ENCODE results near the gene CGB5. TPM values are rescaled to one million over a fixed set of nuclear protein-coding genes. Genes with fewer than 3 reads are reported as not detected.

Gene CGB5
- total RNA-seq, 2 donors from 2014 or later: 0.44 TPM; not detected in 1

DNA sequence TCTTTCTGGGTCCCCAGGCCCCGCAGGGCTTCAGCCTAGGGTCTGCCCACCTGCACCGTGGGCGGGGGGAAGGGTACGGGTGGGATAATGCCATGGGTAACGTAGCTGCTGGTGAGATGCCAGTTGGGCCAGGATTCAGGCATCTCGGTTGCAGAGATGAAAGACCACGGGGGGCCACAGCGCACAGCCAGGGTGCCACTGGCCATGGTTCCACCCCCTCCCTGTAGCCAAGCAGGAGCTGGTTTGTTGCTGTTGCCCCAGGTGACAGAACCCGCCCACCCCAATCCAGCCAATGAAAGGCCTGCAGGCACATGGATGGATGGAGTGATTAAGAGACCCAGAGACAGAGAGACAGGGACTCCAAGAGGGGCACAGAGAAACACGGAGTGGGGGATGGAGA is 14.9 kb downstream of the CGB5 start:
- Histone ChIP-seq H3K9ac (ENCODE audit: extremely low read depth, low read length, poor library complexity, severe bottlenecking) (no peak overlapping the region), H3K4me3 (ENCODE audit: low read length) (no peak overlapping the region), H3K4me1 (ENCODE audit: control insufficient read depth, insufficient read depth, low read length) (no peaks in the 10 kb centered on the region), H3K27ac (ENCODE audit: low read depth, low read length) (no peak overlapping the region), H3K9me3 (ENCODE audit: control insufficient read depth, low read length) (no peaks in the 10 kb centered on the region), H3K36me3 (ENCODE audit: control insufficient read depth, insufficient read depth, low read length) (no peaks in the 10 kb centered on the region), H3K27me3 (ENCODE audit: control insufficient read depth, insufficient read depth, low read length, poor library complexity, severe bottlenecking) (peaks cover 48% of the 10 kb centered on the region)
- Mint-ChIP-seq H3K27me3 (ENCODE audit: insufficient read depth) (peaks cover 86% of the 10 kb centered on the region), H3K4me1 (peaks cover 6% of the 10 kb centered on the region), H3K36me3 (ENCODE audit: low read depth) (no peaks in the 10 kb centered on the region), H3K27ac (no peak overlapping the region), H3K9me3 (no peaks in the 10 kb centered on the region), H3K4me3 (no peak overlapping the region)
- 84 to 88% methylated on average over 5 to 10 of the region's 10 CpGs for WGBS, 2 experiments (ENCODE audit: insufficient coverage in 1 of 2, insufficient read length in 1 of 2)
- TF ChIP-seq, protein P1, sequence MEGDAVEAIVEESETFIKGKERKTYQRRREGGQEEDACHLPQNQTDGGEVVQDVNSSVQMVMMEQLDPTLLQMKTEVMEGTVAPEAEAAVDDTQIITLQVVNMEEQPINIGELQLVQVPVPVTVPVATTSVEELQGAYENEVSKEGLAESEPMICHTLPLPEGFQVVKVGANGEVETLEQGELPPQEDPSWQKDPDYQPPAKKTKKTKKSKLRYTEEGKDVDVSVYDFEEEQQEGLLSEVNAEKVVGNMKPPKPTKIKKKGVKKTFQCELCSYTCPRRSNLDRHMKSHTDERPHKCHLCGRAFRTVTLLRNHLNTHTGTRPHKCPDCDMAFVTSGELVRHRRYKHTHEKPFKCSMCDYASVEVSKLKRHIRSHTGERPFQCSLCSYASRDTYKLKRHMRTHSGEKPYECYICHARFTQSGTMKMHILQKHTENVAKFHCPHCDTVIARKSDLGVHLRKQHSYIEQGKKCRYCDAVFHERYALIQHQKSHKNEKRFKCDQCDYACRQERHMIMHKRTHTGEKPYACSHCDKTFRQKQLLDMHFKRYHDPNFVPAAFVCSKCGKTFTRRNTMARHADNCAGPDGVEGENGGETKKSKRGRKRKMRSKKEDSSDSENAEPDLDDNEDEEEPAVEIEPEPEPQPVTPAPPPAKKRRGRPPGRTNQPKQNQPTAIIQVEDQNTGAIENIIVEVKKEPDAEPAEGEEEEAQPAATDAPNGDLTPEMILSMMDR (conservative IDR thresholded peaks at IDR 0.05): no peak
- DNase-seq: peak; percentile 83

DNA sequence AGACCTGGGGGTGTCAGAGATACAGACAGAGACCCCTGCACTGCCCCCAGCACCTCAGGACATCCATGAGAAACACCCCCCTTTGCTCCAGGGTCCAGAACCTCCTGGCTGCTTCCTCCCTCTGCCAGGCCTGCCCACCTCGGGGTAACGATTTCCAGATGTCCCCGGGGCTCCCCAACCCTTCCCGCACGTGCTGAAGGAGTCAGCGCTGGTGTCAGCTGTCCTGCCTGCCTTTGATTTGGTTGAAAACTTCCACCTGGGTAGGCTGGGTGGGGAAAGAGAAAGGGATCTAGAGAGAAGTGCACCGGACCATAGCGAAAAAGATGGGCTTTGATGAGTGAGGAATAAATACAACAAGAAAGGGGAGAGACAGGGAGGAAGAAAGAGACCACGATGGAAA is 15.4 kb downstream of the CGB5 start:
- no peak overlapping the region for H3K27ac ChIP-seq (ENCODE audit: low read depth, low read length)
- H3K27me3 Mint-ChIP-seq (ENCODE audit: insufficient read depth): peaks cover 84% of the 10 kb centered on the region
- no peak overlapping the region for H3K4me3 Mint-ChIP-seq
- peaks cover 6% of the 10 kb centered on the region for H3K4me1 Mint-ChIP-seq
- 86 to 90% methylated on average over 4 to 9 of the region's 9 CpGs for WGBS, 2 experiments (ENCODE audit: insufficient coverage in 1 of 2, insufficient read length in 1 of 2)
- H3K27me3 ChIP-seq (ENCODE audit: control insufficient read depth, insufficient read depth, low read length, poor library complexity, severe bottlenecking): peaks cover 48% of the 10 kb centered on the region
- DNase-seq: no peak
- H3K9me3 ChIP-seq (ENCODE audit: control insufficient read depth, low read length): no peaks in the 10 kb centered on the region
- TF ChIP-seq, protein P1 (conservative IDR thresholded peaks at IDR 0.05): no peak
- H3K9me3 Mint-ChIP-seq: no peaks in the 10 kb centered on the region
- no peaks in the 10 kb centered on the region for H3K36me3 ChIP-seq (ENCODE audit: control insufficient read depth, insufficient read depth, low read length)
- H3K9ac ChIP-seq (ENCODE audit: extremely low read depth, low read length, poor library complexity, severe bottlenecking): no peak overlapping the region
- no peak overlapping the region for H3K4me3 ChIP-seq (ENCODE audit: low read length)
- H3K27ac Mint-ChIP-seq: no peak overlapping the region
- no peaks in the 10 kb centered on the region for H3K36me3 Mint-ChIP-seq (ENCODE audit: low read depth)
- H3K4me1 ChIP-seq (ENCODE audit: control insufficient read depth, insufficient read depth, low read length): no peaks in the 10 kb centered on the region

DNA sequence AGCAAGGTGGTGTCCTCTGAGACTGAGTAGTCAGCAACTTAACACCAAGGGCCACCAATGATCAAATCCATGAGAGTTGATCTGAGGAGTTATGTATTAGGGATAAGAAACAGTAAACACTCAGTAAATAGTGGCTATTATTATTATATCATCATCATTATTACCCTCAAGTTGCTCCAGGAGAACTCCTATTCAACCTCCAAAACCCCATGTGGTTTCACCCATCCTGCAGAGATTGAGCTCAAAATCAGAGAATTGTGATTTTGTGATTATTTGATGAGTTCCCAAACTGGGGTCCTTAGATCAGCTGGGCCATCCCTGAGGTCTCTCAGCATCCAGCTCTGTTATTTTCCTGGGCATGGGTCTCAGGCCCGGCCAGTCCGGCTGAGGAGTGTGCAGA is 17.4 kb downstream of the CGB5 start:
- no peaks in the 10 kb centered on the region for H3K9me3 ChIP-seq (ENCODE audit: control insufficient read depth, low read length)
- no peak overlapping the region for H3K9ac ChIP-seq (ENCODE audit: extremely low read depth, low read length, poor library complexity, severe bottlenecking)
- no peak overlapping the region for H3K27ac Mint-ChIP-seq
- peaks cover 81% of the 10 kb centered on the region for H3K27me3 Mint-ChIP-seq (ENCODE audit: insufficient read depth)
- H3K4me3 ChIP-seq (ENCODE audit: low read length): no peak overlapping the region
- H3K27ac ChIP-seq (ENCODE audit: low read depth, low read length): no peak overlapping the region
- no peak overlapping the region for H3K4me3 Mint-ChIP-seq
- H3K4me1 Mint-ChIP-seq: peaks cover 10% of the 10 kb centered on the region
- no peaks in the 10 kb centered on the region for H3K36me3 Mint-ChIP-seq (ENCODE audit: low read depth)
- H3K4me1 ChIP-seq (ENCODE audit: control insufficient read depth, insufficient read depth, low read length): no peaks in the 10 kb centered on the region
- H3K27me3 ChIP-seq (ENCODE audit: control insufficient read depth, insufficient read depth, low read length, poor library complexity, severe bottlenecking): peaks cover 38% of the 10 kb centered on the region
- whole genome bisulfite sequencing, 2 experiments (ENCODE audit: insufficient coverage in 1 of 2, insufficient read length in 1 of 2): 94 to 100% methylated on average over 2 of the region's 2 CpGs
- no peak for DNase-seq
- no peaks in the 10 kb centered on the region for H3K36me3 ChIP-seq (ENCODE audit: control insufficient read depth, insufficient read depth, low read length)
- H3K9me3 Mint-ChIP-seq: no peaks in the 10 kb centered on the region
- TF ChIP-seq, protein P1 (conservative IDR thresholded peaks at IDR 0.05): no peak
